H1 (cell line): Measurements from ENCODE around the gene XPOT. TPM values are rescaled to one million over a fixed set of nuclear protein-coding genes. Genes with fewer than 3 reads are reported as not detected.

Experiments used
- polyA plus RNA-seq, 7 experiments: library from polyadenylated mRNA; depleted of rRNA in 3 of 7; stranded (reverse) in 5 of 7; unstranded in 2 of 7; fragments of >200 nt in 5 of 7; fragments of 200-250 nt in 2 of 7; gene quantifications; 1 replicate in 5 of 7; 2 replicates in 1 of 7; 4 replicates in 1 of 7; pipeline versions ENCODE4 v1.2.1 to v1.2.3, GENCODE V29; 2011 to 2013; ENCODE audit warnings: missing spikeins in 2 of 7, mixed read lengths in 2 of 7
- small RNA-seq: library from polyadenylated mRNA; stranded (forward); fragments of <200 nt; extraction: miRNeasy Mini kit (QIAGEN cat#:217004); gene quantifications from one replicate; pipeline ENCODE3, GENCODE V24; 2013; ENCODE audit not compliant: insufficient read depth
- total RNA-seq: library from RNA; stranded (reverse); fragmentation: NEBNext Ultra II Directional; extraction: Animal tissue kit (Norgen Biotek cat#: 25700); gene quantifications from 2 replicates; pipeline ENCODE4 v1.2.1, GENCODE V29; 2021

The XPOT gene
- total and polyA plus RNA-seq, 2 of the 8 experiments (the other 6 are each of a cell fraction or from before 2014, with no cell fraction given), result 38.8 to 176 TPM

Small RNA genes lying within 50 kb of the gene (small RNA-seq; reads per million reads assigned to genes)
- not detected for gene RF01210

Other genes starting within 250 kb of the XPOT start
- 8.2 and 9.5 TPM in 2 replicates for gene KICS2, start 182.1 kb upstream of the XPOT start, total RNA-seq
- gene KICS2, start 182.1 kb upstream of the XPOT start, polyA plus RNA-seq (2011; rRNA removed), result 5.6 and 5.7 TPM in 2 replicates
- 1.1 TPM in 2 replicates for gene C12orf56, start 13.6 kb upstream of the XPOT start, total RNA-seq
- gene C12orf56, start 13.6 kb upstream of the XPOT start, polyA plus RNA-seq (2011; rRNA removed), result 2.0 and 2.9 TPM in 2 replicates
- 19.2 and 20.4 TPM in 2 replicates for gene TBK1, start 47.7 kb downstream of the XPOT start, total RNA-seq
- 2.7 and 5.3 TPM in 2 replicates for gene TBK1, start 47.7 kb downstream of the XPOT start, polyA plus RNA-seq (2011; rRNA removed)
- gene RASSF3, start 206.1 kb downstream of the XPOT start, total RNA-seq, result 57.3 and 64.3 TPM in 2 replicates
- 14.5 and 19.1 TPM in 2 replicates for gene RASSF3, start 206.1 kb downstream of the XPOT start, polyA plus RNA-seq (2011; rRNA removed)